NCI-H1417 treated with DMSO at 0.1 percent for 48 hours (cell line): ENCODE data around the gene RER1.

Experiments
- DNase-seq: peaks from one replicate; lab custom pipeline; 2025; lab: John Stamatoyannopoulos, UW

The RER1 gene

DNA sequence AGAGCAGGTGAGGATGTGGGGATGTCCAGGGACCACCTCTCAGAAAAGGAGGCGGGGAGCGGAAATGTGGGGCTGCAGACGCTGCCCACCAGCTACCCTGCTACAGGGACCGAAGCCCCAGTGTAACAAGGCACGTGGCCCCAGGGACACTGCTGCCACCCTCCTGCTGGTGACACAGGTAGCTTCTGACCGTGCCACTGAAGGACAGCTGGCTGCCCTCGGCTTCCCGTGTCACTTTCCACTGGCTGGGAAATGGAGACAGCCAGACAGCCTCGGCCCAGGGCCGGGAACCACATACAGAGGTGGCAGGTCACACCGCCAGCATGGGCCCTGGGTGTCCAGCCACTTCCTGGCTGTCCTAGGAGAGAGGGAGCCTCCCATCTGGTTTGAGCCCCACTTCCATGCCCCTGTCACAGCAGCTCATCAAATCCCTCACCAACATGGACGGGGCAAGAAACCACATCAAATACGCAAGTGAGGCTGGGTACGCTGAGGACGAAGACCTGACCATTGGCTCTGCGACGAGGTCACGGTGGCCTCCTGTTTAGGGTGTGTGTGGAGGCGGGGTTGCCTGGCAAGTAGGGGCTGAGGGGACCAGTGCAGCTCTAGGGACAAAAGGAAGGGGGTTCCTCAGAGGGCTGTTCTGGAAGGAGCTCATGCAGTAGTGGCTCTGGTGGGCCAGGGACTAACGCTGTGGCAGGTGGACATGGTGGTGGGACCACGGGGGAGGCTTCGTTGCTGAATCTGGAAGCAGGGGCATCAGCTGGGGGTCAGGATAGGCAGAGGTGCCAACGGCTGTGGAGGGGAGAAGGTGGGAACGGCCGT lies 15.7 kb downstream of the RER1 start:
- DNase-seq: no peak

DNA sequence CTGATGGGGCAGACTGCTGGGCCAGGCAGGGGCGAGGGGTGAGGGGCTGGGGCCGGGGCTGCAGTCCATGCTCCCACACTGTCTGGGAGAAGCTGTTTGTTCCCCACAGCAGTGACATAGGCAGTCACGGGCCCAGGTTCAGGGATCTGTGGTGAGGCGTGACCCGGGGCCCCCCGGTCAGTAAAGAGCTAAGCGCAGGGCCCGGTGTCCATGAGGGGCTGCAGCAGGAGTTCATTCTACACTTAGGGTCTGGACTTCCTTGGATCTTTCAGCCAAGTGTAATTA lies 16.3 kb downstream of the RER1 start:
- DNase-seq: no peak

- DNase-seq: no peak
Observed at GRCh38 chr1:2408456-2408855, 16.8 kb downstream of the RER1 start.

DNA sequence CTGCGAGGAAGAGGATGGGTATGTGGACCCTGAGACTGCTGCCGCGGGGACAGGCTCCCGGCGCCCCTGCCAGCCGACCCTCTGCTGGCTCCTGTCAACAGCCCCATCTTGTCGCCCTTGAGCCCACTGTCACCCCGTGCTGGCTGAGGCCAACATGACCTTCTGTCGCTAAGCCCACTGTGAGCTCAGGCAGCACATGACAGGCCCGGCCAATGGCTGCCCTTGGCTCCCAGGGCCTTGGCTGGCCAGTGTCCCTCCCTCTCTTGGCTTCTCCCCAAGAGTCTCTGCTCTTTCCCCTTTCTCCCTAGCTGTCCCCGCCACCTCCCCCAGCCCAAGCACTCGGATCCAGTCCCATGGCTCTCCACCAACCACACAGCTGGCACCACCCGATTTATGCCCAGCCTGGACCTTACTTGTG lies 17.2 kb downstream of the RER1 start:
- no peak for DNase-seq

- no peak for DNase-seq
Observed at GRCh38 chr1:2409745-2410144, 18.1 kb downstream of the RER1 start.

DNA sequence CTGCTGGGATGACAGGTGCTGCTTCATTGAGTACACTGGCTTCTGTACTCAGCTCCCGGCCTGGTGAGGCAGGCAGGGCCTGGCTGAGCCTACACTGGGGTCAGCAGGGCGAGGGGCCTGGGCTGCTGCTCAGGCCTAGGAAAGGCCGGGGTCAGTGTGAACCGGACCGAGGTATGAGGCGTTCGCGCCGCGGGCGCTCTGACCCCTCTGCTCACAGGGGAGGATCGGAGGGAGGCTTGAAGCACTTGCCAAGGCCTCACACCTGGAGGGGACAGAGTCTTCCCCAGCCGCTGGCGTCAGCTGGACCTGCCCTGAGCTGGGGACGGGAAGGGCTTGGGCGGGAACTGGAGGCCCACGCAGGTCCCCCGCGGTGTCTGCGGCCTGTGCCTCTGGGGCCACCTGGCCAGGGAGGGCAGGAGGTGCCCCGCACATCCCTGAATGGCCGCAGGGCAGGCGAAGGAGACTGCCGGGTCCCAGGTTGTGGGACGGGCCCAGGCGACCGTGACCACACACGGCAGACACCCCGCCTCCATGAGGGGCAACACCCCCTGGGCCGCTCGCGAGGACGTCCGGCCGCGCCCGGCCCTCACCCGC lies 20.3 kb downstream of the RER1 start:
- DNase-seq: no peak

GRCh38 chr1:2412395-2412772 lies 20.7 kb downstream of the RER1 start, which contains the start of gene PEX10:
Gene PEX10, minus strand, starts transcription at chr1:2412564. Its CDS starts 62 bp downstream, at chr1:2412502.
- DNase-seq: peak; percentile 72

DNA sequence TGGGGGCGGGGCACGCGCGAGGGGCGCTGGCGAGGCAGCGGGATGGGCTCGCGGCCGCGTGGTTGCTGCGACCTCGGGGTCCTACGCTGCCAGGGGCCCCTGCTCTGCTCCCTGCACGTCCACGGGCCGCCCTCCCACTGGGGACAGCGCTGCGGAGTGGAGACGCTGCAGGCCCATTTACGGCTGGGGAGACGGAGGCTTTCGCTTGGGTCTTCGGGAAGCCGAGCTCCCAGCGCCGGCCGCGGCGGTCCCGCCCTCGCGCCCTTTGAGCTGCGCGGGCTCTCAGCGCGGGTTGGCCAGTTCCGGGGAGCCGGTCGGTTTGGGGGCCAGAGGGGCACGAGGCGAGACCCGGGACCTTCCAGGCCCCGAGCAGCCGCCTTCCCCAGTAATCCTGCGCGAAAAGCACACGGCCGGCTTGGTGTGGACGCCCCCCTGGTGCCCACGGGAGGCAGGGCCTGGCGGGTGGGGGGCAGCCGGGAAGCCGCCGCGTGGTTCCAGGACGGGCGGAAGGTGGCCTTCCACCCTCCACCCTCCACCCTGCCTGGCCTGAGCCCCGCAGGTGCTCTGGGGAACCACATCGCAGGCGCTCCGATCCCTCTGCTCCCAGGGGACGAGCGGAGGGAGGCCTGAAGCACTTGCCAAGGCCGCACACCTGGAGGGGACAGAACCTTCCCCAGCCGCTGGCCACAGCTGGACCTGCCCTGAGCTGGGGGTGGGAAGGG lies 21.3 kb downstream of the RER1 start:
- DNase-seq: no peak

DNA sequence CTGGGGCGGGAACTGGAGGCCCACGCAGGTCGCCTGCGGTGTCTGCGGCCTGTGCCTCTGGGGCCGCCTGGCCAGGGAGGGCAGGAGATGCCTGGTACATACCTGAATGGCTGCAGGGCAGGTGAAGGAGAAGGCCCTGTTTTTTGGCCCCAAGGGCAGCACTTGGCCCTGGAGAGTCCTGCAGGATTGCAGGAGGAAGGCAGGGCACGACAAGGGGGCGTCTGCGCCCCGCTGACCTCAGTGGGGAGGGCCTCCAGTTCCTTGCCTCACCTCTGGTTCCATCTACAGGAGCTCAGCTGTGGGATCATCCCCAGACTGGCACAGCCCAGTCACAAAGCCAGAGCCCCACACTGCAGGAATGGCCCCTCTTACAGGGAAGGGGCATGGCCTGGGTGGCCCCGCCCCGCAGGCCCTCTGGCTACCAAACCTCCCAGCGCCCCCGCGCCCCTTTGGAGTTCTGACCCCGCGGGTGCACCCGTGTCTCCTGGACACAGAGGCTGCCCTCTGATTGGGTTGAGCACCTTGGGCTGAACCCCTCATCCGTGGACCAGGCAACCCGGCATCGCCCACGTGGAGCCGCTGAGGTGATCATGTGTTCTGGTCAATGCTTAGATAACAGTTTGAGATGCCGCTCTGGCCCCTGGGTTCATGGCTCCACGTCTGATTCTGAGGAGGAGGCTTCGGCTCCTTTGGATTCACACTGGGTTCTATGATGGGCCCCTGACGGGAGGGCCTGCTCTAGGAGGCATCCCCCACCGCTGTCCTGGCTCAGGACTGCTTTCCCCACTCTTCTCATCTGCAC lies 22.1 kb downstream of the RER1 start:
- no peak for DNase-seq

GRCh38 chr1:2414297-2414958 lies 22.8 kb downstream of the RER1 start:
- DNase-seq: no peak

DNA sequence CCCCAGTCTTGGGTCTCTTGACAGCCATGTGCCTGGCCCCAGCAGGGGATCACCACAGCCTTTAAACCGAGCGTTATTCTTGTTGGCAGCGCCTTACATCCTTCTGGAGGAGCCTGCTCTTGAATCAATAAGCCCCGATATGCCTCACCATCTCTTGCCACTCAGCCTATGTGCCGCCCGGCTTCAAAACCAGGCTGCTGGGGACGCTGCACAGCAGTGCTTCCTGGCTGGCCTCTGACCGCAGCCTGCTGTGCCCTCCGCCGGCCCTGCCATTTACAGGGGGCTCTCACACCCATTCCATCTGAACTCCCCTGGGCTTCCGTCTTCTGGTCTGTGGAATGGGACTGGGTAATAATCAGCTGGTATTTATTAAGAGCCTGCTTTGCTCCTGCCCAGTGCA lies 23.7 kb downstream of the RER1 start:
- DNase-seq: no peak

DNA sequence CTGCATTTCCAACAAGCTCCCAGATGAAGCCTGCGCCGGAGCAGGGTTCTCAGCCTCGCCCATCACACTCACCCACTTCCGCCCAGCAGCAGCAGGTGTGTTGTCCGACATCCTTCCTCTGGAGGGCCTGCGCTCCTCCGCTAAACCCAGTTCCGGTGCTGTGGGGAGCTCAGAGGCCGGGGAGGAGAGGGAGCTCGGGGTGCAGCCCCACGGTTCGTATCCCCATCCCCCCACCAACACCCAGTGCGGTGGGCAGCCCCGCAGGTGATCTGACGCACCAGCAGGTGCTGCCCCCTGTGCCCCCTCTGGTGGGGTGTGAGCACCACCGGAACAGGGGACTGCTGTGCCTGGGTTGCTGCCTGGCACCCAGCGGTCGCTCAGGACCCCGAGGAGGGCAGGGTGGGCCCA lies 24.2 kb downstream of the RER1 start:
- no peak for DNase-seq

- no peak for DNase-seq
Observed at GRCh38 chr1:2416403-2416802, 24.8 kb downstream of the RER1 start.

GRCh38 chr1:2417083-2417832 lies 25.6 kb downstream of the RER1 start:
- no peak for DNase-seq

- no peak for DNase-seq
Observed at GRCh38 chr1:2417833-2418225, 26.2 kb downstream of the RER1 start.

GRCh38 chr1:2418791-2419320 lies 27.2 kb downstream of the RER1 start:
- DNase-seq: no peak

GRCh38 chr1:2419416-2419815 lies 27.8 kb downstream of the RER1 start:
- no peak for DNase-seq

- no peak for DNase-seq
Observed at GRCh38 chr1:2422523-2422922, 30.9 kb downstream of the RER1 start.

- DNase-seq: no peak
Observed at GRCh38 chr1:2425892-2426291, 34.3 kb downstream of the RER1 start.

DNA sequence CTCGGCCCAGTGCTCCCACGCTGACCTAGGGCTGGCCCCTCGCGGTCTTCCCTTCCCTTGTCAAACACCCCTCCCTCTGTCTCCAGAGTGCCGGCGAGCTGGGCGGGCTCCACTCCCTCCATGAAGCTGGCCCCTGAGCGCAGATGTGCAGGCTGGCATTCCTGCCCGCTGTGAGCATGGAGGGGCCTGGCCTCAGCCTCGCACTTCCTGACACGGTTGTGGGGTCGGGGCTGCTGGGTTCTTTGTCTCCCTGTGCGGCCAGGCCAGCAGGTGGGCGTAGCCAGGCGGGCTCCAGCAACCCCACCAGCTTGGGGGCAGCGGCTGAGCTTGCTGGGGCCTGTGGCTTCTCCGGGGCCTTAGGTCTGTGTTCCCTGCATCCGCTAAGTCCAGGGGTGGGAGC lies 34.9 kb downstream of the RER1 start:
- DNase-seq: no peak

DNA sequence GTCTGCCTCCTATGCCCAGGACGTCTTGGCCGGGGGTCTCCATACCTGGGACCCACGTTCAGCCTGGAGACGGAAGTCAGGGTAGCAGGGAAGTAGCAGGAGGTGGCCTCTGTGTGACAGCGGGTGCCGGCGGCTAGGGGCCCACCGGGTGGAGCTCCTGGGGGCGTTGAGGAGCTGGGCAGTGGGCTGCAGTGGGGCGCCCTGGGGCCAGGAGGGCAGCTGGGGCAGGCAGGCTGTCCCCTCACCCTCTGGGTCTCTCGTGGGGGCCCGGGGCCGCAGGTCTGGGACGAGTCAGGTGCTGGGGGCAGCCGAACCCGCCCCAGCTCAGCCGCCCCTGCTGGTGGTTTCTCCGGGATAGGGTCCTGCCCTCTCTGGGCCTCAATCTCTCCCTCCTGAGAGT lies 35.4 kb downstream of the RER1 start:
- DNase-seq: no peak
